ENCODE measurements around the gene LHPP.

DNA sequence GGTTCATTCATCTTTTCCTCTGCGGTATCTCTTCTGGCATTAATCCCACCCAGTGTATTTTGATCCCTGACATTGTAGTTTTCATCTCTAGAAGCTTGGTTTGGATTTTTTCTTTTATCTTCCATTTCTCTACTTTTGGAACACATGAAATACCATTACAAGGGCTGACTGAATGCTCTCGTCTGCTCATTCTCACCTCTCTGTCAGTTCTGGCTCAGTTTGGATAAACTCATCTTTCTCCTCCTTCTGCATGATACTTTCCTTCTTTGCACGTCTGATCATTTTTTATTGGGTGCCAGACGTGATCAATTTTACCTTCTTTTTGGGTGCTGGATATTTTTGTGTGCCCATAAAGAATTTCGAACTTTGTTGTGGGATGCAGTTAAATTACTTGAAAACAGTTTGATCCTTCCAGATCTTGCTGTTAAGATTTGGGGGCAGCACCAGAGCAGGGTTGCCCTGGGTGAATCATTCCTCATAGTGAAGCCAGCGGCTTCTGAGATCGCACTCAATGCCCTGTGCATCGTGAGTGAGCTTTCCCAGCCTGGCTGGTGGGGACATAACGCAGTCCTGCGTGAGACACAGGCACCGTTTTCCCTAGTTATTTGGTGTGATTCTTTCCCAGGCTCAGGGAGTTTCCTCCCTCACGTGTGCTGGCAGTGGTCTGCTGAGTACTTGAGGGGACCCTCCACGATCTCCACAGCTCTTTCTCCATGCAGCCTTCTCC, 53.8 kb downstream of the LHPP start:
- TF ChIP-seq GATA2 (IDR thresholded peaks at IDR 0.05; ENCODE audit: low read depth, low read length), result no peak
- no peak for TF ChIP-seq GATA3 (IDR thresholded peaks at IDR 0.05; ENCODE audit: low read depth, low read length)

Measured in SH-SY5Y (cell line).